Urinary bladder (tissue), 4 donors: ENCODE results near the gene SIGLEC12. TPM values are rescaled to one million over a fixed set of nuclear protein-coding genes. Genes with fewer than 3 reads are reported as not detected.

Experiments used
- DNase-seq: peaks from one replicate; pipeline ENCODE4 v3.0.0-alpha.2; 2015; ENCODE audit errors: extremely low spot score
- H3K27ac ChIP-seq: one replicate; pipeline ENCODE4 v1.5.1; 2013; ENCODE audit warnings: low read depth, mild to moderate bottlenecking, moderate library complexity
- H3K36me3 ChIP-seq: one replicate; pipeline ENCODE4 v1.6.1; 2013; ENCODE audit warnings: mild to moderate bottlenecking, moderate library complexity; ENCODE audit not compliant: insufficient read depth
- H3K4me1 ChIP-seq: one replicate; pipeline ENCODE4 v1.6.1; 2013; ENCODE audit warnings: mild to moderate bottlenecking, moderate library complexity; ENCODE audit not compliant: insufficient read depth
- H3K4me3 ChIP-seq: one replicate; pipeline ENCODE4 v1.5.1; 2013; ENCODE audit warnings: low read depth, low read length
- WGBS: extraction: QIAGEN DNeasy Blood & Tissue Kit; methylation state at CpG from one replicate; pipeline ENCODE4 v1.1.7; 2013; 5-methylcytosine and 5-hydroxymethylcytosine counted together
- polyA plus RNA-seq: library from polyadenylated mRNA; stranded (reverse); fragments of 200-250 nt; gene quantifications from one replicate; pipeline ENCODE4 v1.2.3, GENCODE V29; 2013
- total RNA-seq: library from RNA; depleted of rRNA; stranded (reverse); fragments of >200 nt; gene quantifications from one replicate; pipeline ENCODE4 v1.2.3, GENCODE V29; 2014
- donor health status: healthy with polysubstance abuse.
- donor health status: healthy.

SIGLEC12 gene
- total and polyA plus RNA-seq, 2 donors: 0.11 to 0.37 TPM

DNA sequence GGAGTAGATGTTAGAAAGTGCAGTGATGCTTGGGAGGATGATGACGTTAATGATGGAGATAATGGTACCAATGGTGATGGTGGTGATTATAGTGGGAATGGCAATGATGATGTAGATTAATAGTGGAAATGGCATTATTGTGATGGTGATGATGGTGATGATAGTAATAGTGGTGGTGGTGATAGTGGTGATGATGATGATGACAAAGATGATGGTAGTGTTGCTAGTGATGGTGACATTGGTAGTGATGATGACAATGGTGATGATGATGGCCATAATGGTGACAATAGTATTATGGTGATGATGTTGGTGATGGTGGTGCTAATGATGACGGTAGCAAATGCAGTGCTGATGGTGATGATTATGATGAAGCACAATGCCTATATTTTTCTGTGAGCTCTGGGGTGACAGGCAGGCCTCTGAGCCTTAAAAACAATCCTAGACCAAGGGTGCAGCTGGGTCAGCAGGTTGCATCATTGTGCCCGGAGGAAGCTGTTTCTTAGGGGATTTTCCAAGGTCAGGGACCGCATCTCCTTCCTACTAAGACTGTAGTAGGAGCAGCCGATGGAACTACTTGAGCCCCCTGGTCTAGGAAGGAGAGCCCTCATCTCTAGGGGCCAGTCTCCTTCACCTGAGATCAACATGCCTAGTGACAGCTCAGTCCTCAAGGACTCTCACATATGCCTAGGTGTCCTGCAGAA lies 15.5 kb downstream of the SIGLEC12 start:
- Histone ChIP-seq H3K4me1 (no peaks in the 10 kb centered on the region), H3K4me3 (no peak overlapping the region), H3K36me3 (no peaks in the 10 kb centered on the region), H3K27ac (no peak overlapping the region)
- no peak for DNase-seq
- 82% methylated on average over 5 of the region's 5 CpGs for WGBS

DNA sequence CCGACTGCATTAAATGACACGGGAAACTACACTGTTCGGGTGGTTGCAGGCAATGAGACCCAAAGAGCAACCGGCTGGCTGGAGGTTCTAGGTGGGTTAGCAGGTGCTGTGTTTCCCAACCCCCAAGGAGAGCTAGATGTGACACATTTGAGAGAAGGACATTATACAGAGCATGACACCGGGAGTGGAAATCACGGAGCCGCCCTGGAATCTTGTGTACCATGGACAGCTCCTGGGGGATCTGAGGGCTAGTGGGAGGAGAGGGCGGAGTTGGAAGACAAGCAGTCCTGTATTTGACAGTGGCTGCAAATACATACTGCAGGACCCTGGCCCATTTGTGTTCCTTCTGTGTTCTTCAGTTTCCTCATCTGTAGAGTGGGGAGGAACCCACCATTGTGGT lies 21.0 kb downstream of the SIGLEC12 start:
- Histone ChIP-seq H3K27ac (no peak overlapping the region), H3K36me3 (no peaks in the 10 kb centered on the region), H3K4me3 (no peak overlapping the region), H3K4me1 (no peaks in the 10 kb centered on the region)
- WGBS: 35% methylated on average over 8 of the region's 8 CpGs
- DNase-seq: no peak

DNA sequence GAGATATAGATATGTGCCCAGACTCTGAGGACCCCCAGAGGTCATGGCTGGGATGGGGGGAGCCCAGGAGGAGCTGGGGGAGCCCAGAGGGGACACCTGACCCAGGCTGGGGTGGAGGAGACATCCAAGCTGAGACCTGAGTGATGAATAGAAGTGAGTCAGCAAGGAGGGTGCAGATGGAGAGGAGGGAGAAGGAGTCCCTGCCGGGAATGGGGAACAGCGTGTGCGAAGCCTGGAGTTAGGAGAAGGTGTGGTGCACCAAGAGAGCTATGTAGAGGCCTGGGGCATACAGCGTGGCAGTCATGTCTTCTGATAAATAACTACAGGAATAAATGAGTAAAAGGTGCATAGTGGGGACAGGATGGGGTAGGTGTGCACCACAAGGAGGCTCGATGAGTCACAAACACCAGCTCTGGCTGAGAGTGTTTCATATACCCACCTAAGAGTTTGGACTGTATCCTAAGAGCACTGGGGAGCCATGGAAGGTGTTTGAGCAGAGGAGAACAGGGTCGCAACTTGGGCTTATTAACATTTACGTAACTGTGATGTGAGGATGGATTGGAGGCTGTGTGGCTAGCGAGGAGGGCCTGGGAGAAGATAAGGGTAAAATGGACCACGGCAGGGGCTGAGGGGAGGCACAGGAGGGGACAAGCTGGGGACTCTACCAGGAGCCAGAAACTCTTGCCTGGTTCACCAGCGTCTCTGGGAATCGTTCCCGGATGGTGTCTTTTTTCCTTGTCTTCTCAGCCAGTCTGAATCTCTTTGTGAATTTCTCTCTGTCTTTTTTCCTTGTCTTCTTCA lies 21.9 kb downstream of the SIGLEC12 start:
- Histone ChIP-seq H3K4me3 (no peak overlapping the region), H3K27ac (no peak overlapping the region), H3K36me3 (no peaks in the 10 kb centered on the region), H3K4me1 (no peaks in the 10 kb centered on the region)
- WGBS: 80% methylated on average over 12 of the region's 12 CpGs
- DNase-seq: no peak

DNA sequence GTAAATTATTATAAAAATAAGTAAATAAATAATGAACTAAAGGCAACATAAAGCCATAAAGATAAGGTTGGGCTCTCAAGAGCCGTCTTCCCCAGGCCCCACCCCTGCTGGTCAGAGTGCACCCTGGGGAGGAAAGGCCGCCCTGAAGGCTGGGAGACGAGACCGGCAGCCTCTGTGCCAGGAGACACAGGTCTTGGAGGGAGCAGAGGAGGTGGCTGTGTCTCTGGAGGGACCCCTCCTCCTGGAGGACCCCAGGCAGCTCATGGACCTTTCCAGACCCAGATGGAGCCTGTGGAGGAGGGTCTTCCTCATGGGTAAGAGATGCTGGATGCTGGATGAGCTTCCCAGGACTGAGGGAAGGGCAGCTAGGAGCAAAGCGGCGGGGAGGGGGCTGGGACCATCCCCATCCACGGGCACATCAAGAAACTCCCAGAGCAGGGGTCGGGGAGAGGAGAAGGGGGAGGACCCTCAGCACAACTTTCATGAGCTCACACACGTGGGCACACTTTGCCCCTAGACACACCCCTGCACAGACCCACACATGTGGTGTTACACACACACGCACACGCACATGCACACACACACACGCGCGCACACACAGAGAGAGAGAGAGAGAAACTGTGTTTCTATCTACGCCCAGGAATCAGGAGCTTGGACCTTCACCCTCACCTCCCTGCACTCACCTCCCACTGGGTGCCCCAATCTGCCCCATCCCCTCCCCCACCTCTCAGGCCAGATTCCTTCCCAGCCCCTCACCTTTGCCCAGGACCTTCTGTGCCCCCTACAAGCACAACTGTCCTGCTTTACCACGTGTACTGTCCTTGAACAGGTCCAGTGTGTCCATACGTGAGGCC lies 23.0 kb downstream of the SIGLEC12 start, which contains the start of gene CEACAM18:
CEACAM18 (plus strand) TSS at position 159 of the 854 bp plus-strand sequence.
- H3K4me3 ChIP-seq: no peak within 1 kb of the TSS
- WGBS: 59% methylated on average over 17 of the region's 17 CpGs
- H3K4me1 ChIP-seq: no peaks in the 10 kb centered on the region
- no peak within 1 kb of the TSS for H3K27ac ChIP-seq
- H3K36me3 ChIP-seq: no peaks in the 10 kb centered on the region
- DNase-seq: no peak

DNA sequence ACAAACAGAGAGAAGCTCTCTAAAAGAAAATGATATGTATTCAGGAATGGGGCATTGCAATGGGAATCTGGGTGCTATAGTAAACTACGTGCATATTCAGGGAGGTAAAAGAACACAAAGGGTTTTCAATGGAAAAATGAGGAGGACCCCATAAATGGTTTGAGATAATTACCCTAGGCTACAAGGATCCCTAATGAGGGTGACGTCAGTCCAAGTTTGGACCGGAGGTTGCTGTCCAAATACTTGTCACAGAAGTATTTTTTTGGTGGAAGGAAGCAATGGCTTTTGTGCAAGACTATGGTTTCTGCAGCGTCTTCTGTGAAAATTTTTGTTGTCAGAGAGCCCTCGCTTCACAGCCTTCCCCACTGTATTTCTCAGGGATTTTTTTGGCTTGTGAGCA lies 24.3 kb downstream of the SIGLEC12 start:
- no peak for DNase-seq
- H3K27ac ChIP-seq: no peak overlapping the region
- no peaks in the 10 kb centered on the region for H3K4me1 ChIP-seq
- WGBS: 67% methylated on average over 5 of the region's 5 CpGs
- no peaks in the 10 kb centered on the region for H3K36me3 ChIP-seq
- no peak overlapping the region for H3K4me3 ChIP-seq

DNA sequence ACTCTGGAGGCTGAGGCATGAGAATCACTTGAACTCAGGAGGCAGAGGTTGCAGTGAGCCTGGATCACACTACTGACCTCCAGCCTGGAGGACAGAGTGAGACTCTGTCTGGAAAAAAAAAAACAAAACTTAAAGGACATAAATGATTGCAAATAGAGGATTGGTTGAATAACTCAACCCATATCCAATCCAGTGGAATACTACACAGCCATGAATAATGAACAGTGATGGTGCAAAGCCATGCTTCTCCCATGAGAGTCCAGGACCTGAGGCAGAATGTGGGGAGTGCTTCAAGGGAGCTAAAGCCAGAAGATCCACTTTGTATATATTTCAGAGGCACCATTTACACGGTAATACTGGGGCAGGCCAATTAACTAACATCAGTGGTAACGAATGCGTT lies 25.4 kb downstream of the SIGLEC12 start:
- Histone ChIP-seq H3K27ac (no peak overlapping the region), H3K4me3 (no peak overlapping the region), H3K4me1 (no peaks in the 10 kb centered on the region), H3K36me3 (no peaks in the 10 kb centered on the region)
- DNase-seq: no peak
- 68% methylated on average over 3 of the region's 3 CpGs for WGBS

DNA sequence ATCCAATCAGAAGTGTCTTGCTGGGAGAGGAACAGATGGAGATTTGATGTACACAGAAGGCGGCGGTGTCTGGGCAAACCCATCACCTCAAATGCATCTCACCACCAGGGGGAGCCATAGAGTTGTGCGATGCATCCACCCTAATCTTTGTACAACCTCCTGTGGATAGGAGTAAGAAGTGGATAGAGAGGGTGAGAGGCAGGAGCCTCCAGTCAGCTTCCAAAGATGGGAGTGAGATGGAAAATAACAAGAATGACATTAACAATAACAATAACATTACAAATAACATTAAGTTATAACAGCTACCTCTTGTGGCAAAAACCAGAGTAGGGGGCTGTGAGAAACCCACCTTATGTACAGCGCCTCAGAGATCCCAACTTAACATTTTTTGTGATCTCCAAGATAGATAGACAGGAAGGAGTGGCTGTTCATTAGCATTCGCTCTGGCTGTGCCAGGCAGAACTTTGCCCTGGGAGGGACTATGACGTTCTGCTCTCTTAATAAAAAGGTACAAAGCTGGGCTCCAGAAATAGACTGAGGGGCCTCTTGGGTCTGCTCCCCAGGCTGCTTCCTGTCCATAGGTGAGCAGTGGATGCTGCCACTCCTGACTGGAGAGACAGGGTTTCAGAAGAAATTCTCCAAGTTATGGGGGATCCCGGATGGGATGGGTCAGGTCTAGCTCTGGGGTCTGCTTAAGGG lies 28.4 kb downstream of the SIGLEC12 start:
- Histone ChIP-seq H3K27ac (no peak overlapping the region), H3K4me1 (no peaks in the 10 kb centered on the region), H3K36me3 (no peaks in the 10 kb centered on the region), H3K4me3 (no peak overlapping the region)
- WGBS: 31% methylated on average over 7 of the region's 7 CpGs
- no peak for DNase-seq

DNA sequence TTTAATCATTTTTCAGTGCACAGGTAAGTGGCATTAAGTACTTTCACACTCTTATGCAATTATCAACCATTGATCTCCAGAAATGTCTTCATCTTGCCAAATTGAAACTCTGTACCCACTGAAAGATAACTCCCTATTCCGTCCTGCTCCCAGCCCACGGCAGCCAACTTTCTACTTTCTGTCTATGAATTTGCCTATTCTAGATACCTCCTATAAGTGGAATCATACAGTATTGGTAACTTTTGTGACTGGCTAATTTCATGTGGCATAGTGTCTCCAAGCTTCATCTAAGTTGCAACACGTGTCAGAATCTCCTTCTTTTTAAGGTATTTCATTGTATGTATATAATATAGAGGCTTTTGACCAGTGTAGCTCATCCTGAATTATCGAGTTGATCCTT lies 29.0 kb downstream of the SIGLEC12 start:
- no peak for DNase-seq
- H3K4me3 ChIP-seq: no peak overlapping the region
- H3K36me3 ChIP-seq: no peaks in the 10 kb centered on the region
- no peak overlapping the region for H3K27ac ChIP-seq
- no peaks in the 10 kb centered on the region for H3K4me1 ChIP-seq
- WGBS: 16% methylated on average over 4 of the region's 4 CpGs

DNA sequence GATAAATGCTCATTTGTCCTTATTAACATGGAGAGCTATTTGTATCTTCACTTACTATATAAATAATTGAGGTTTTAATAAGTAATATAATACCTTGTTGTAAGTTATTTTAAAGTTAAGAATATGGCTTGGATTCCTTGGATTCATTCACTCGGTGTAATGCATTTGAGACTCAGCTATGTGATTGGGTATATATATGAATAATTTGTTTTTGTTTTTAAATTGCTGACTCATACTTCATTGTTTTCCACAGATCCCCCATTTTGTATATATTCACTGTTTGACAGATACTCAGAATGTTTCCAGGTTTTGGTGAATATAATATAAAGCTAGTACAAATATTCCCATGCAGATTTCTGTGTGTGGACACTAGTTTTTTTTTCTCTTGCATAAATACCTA lies 30.1 kb downstream of the SIGLEC12 start:
- DNase-seq: no peak
- no peak overlapping the region for H3K4me3 ChIP-seq
- H3K36me3 ChIP-seq: no peaks in the 10 kb centered on the region
- no peak overlapping the region for H3K27ac ChIP-seq
- WGBS: 63% methylated on average over 1 of the region's 1 CpG
- H3K4me1 ChIP-seq: no peaks in the 10 kb centered on the region

DNA sequence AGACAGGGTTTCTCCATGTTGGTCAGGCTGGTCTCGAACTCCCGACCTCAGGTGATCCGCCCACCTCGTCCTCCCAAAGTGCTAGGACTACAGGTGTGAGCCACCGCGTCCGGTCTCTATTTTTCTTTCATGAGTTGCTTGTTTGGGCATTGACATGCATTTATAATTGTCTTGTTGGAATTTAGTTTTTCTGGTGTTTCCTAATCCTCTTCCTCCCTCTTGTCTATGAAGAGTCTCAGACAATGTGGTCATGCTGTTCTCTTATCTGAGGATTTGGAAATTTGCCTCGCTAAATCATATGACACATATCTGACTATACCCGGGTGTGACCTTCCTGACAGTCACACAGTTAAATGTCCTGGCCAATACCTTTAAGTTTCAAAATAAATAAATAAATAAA lies 30.6 kb downstream of the SIGLEC12 start:
- WGBS: 81% methylated on average over 9 of the region's 9 CpGs
- H3K4me1 ChIP-seq: no peaks in the 10 kb centered on the region
- no peak overlapping the region for H3K4me3 ChIP-seq
- DNase-seq: no peak
- H3K27ac ChIP-seq: no peak overlapping the region
- H3K36me3 ChIP-seq: no peaks in the 10 kb centered on the region

DNA sequence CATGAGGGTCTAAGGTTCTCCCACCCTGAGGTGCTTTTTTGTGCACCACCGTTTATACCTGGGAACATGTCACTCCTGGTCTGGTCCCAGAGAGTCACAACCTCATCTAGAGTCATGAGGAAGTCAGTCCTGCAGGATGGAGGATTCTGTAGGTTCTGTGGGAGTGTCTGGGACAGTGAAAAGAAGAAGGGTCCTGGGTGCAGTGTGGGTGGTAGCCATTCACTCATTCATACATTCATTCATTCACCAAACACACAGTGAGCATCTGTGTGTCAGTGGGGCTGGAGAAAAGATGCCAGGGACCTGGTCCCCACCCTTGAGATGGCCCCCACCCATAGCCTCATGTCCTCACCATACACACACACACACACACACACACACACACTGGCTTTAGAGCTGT lies 32.0 kb downstream of the SIGLEC12 start:
- 62% methylated on average over 1 of the region's 1 CpG for WGBS
- Histone ChIP-seq H3K4me3 (no peak overlapping the region), H3K4me1 (no peaks in the 10 kb centered on the region), H3K36me3 (no peaks in the 10 kb centered on the region), H3K27ac (no peak overlapping the region)
- no peak for DNase-seq

DNA sequence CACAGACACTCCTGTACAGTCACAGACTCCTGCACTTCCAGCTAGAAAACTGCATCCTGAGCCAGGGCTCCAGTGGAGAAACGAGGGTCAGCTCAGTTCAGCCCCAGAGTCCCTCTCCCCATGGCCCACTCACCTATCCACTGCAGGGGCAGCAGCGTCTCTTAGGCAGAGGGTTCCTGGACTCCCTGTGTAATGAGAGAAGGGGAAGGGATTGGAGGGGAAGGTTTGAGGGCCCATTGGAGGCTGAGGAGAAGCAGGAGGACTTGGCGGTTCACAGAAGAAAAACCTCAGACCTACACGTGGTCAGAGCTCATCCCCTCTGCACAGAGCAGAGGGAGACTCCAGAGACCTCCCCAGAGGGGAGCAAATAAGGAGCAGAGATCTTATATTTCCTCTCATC lies 32.4 kb downstream of the SIGLEC12 start:
- H3K27ac ChIP-seq: no peak overlapping the region
- H3K4me1 ChIP-seq: no peaks in the 10 kb centered on the region
- no peak for DNase-seq
- no peak overlapping the region for H3K4me3 ChIP-seq
- H3K36me3 ChIP-seq: no peaks in the 10 kb centered on the region
- 45% methylated on average over 4 of the region's 4 CpGs for WGBS

DNA sequence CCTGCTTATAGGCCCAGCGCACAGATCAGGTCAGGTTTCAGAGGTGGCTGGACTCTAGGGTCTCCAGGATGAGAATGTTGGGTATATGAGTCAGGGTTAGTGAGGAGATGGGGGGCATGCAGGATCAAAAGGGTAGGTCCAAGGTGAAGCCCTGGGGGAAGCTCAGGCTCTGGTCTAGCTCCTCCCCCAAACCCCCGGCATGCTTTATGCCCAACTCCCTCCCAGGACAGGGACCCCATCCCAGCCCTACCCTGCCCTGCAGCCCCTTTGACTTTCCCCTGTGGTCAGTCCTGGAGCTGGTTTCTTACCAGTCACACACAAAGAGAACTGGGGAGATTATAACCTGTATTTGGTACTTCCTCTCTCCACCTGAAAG lies 33.1 kb downstream of the SIGLEC12 start:
- H3K36me3 ChIP-seq: no peaks in the 10 kb centered on the region
- no peaks in the 10 kb centered on the region for H3K4me1 ChIP-seq
- no peak overlapping the region for H3K27ac ChIP-seq
- H3K4me3 ChIP-seq: no peak overlapping the region
- 72% methylated on average over 2 of the region's 2 CpGs for WGBS
- DNase-seq: no peak
